GM18502 (cell line): ENCODE measurements around the gene SSTR3.
"Not testable (repeated sequence)": the region's sequence is repeated elsewhere in the genome, so short reads cannot be mapped to it uniquely, and the experiment has no call there.

Source experiments
- ATAC-seq: cut with Tn5 transposase; IDR thresholded peaks from one replicate; pipeline ENCODE4 v1.9.1; 2021; ENCODE audit warnings: mild to moderate bottlenecking; ENCODE audit not compliant: unreplicated experiment, poor library complexity

Gene SSTR3

DNA sequence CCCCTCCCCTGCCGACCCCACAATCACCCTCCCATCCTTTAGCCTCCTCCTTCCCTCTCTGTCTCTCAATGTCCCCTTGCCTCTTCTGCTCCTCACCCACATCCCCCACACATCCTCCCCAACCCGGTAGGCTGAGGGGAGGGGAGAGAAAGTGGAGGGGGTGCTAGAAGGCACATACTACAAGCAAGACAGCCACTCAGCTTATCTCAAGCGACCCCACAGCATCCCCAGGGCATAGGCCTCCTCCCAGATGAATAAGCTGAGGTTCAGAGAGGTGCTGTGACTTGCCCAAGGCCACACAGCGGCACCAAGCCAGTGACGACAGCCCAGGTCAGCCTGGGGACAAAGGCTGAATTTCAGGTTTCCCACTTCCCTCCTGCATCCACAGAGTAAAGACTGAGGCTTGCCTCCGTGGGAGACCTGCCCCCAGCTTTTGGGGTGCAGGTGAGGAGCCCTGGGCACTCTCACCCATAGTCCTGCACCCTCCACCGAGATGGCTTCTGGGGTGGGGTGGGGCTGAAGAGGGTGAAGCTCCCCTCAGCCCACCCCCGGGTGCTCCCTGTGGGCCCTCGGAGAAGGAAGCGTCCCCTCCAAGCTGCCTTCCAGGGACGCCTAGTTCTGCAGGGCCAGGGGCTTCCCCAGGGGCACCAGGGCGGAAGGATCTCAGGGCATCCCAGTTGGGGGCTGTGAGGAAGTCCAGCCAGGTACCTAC is 31.3 kb upstream of the SSTR3 start:
- ATAC-seq = no peak

GRCh38 chr22:37242395-37242918 is 30.2 kb upstream of the SSTR3 start:
- ATAC-seq = peak; percentile 56

- no peak for ATAC-seq
Measured at GRCh38 chr22:37241351-37242142, 29.3 kb upstream of the SSTR3 start.

DNA sequence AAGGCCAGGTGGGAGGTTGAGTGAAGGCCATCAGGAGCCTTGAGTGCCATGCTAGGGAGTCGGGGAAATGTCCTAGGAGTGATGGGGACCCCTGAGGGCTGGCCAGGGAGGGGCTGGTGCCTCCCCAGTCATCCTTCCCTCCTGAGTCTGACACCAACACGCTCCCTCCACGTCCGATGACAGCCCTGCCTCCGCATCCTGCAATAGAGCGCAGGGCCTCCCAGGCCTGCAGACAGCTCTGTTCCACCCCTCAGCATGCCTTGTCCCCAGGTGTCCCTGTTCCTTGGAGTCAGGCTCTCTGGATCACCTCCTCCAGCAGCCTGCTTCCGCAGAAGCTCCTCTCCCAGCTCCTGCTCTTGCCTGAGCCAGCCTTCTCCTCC is 28.7 kb upstream of the SSTR3 start:
- ATAC-seq = no peak

DNA sequence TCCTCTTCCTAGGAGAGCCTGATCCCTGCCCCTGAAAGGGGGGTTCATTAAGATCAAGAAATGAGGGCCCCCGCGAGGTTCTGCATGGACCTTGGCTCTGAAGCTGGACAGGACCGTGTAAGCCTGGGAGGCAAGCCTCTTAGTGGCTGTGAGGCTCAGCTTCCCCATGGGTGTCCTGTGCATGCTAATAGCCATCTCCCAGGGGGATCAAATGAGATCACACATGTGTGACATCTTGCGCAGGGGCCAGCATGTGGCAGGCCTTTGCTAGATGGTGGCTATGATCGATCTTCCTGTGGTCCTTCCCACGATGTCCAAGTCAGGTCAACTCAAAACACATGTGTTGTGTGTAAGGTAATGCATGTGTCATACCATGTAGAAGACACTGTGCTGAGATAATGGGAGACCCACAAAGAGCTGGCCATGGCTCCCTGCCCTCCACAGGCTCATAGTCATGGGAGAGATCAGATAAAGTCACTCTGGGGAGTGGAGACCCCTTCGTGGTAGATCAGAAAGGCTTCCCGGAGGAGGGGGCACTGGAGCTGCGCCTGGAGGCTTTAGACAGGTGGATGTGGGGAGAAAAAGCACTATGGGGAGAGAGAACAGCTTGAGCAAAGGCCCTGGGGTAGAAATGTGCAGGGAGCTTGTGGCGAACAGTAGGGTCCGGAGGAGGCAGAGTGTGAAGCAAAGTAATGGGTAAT is 28.1 kb upstream of the SSTR3 start:
- ATAC-seq = no peak

DNA sequence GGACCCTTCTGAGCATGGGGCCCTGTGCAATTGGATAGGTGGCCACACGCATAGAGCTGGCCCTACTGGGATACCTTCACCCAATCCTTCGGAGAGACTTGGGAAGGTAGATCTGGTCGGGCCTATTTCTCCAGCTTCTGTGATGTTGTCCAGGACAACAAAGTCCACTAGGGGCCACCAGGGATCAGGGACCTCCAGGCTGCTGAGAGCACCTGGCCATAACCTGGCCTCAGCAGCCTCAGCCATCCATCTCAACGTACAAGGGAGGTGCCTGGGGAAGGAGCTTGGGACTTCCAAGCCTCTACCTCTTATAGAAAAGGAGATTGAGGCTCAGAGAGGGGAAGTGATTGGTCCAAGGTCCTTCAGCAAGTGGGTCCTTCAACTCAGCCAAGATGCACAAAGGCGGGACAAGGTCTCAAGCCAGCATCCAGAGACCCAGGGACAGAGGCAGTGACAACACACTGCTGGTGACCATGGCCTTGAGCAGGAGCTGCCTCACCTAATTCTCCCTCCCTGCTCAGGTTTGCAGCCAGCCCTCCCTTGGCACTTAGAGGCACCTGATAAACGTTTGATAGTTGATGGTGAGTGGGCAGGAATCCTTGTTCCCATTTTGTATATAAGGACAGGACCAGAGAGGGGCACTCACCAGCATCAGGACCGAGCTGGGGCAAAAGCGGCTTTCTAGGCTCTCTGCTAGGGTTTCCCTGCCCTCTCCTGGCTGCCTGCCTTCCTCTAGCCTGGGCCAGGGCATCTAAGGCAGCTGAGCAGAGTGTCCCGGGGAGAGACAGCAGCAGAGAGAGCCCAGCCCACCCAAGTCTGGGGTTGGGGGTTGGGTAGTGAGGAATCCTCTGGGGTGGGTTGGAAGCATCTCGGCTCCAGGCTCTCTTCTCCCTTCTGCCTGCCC is 27.3 kb upstream of the SSTR3 start:
- ATAC-seq = no peak

DNA sequence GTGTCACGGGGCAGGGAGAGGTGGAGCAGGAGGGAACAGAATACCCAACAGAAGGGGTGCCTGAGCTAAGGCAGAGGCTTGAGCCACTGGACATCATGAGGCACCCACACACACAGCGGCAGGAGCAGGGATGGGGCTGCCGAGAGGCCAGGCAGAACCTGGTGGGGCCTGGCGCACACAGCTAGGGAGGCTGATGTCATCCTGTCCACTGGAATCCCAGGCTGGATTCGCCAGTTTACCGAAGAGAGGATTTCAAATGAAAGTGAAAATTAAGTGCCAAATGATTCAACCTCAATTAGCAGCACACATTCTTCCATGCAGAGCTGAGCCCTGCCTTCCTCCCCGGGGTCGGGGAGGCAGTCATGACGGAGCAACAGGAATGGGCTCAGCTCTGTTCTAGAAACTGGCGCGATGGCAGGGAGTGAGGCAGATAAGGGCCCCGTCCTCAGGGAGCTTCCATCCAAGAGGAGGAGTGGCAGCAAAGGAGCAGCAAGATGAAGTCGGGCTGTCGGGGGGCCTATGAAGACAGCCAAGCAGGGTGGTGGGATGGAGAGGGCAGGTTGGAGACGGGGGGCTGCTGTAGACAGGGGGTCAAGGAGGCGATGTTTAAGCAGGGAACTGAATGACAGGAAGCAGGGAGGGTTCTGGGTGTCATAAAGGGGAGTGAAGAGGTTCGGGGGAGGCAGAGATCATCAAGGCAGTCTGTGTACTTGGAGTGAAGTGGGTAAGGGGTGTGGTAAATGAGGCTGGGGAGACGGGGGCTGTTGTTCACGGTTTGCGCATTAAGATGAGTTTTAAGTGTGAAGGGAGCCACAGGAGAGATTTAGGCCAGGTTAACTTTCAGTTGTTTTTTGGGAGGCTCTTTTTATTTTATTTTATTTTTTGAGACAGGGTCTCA is 25.3 kb upstream of the SSTR3 start:
- ATAC-seq = no peak

GRCh38 chr22:37235897-37236607 is 23.8 kb upstream of the SSTR3 start:
- no peak for ATAC-seq

DNA sequence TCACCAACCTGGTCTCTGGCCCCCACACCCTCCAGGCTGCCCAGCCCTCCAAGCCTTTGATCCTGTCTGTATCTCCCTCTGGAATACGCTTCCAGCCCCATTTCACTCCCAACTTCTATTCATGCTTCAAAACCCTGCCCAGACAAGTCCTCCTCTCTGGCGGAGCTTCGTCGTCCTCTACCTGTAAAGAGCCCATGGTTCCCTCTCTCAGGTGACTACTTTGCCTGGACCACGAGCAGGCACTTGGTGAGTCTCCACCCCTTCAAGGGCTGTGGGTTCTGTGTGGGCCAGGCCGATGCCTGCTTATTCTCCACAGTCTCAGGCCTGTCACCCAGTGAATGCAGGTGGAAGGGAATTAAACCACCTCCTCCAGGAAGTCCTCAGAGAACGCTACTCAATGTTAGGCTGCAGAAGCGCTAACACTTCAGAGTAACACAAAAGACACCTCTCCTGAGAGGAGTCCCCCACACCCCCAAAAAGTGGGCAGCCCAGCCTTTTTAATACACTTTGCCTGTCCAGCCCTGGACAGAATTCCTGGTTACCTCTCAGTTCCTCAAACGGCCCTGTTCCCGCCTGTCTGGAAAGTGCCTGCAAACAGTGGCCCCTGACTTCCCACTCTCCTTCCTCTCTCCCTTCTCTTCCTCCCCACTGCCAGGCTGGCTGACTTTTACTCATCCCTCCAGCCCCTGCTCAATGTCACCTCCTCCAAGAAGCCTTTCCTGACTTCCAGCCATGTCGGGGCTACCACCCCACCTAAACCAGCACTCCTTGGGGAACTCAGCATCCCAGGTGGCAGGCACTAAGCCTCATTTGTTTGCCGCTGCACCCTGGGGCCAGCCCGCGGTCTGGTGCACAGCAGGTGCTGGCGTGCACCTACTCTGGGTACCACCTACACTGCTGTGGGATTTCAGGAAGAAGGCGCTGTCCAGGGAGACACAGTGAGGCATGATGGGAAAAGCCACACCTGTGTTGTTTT is 22.7 kb upstream of the SSTR3 start:
- ATAC-seq = no peak

DNA sequence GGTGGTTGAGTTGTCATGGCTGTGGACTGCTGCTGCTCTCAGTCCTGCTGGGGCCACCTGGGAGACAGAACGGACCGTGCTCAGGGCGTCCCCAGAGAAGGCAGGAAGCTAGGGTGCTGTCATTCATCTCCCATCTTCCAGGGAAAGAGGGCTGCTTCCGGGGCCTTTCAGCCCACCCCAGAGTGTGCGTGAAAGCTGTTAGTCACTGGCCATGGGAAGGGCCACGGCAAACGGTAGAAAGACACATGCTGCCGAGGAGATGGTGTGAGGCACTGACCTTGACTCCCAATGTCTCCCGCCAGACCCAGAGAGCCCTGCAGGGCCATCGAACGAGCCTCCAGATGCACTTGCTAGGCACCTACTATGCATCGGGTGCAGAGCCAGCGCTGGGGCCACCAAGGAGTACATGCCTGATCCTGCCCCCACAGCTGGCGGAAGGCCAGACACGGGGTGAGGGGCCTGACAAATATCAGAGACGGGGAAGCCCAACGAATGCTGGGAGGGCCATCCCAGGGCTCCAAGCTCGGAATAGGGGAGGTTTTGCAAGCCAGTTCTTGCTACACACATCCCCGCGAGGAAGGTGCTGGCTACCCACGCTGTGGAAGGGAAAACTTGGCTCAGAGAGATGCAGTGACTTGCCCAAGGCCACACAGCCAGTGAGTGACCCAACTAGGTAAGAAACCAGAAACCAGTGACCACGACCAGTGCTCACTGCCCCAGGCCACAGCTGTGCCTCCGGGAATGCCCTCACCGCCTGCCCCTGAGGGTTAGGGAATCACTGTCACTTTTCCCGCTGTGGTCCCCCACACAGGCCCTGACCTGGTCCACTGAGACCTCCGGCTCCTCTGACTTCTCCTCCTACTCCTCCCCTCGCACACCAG is 21.7 kb upstream of the SSTR3 start:
- no peak for ATAC-seq

GRCh38 chr22:37233371-37233750 is 21.1 kb upstream of the SSTR3 start:
- ATAC-seq = not testable (repeated sequence)

GRCh38 chr22:37232140-37232998 is 20.1 kb upstream of the SSTR3 start:
- ATAC-seq = no peak

DNA sequence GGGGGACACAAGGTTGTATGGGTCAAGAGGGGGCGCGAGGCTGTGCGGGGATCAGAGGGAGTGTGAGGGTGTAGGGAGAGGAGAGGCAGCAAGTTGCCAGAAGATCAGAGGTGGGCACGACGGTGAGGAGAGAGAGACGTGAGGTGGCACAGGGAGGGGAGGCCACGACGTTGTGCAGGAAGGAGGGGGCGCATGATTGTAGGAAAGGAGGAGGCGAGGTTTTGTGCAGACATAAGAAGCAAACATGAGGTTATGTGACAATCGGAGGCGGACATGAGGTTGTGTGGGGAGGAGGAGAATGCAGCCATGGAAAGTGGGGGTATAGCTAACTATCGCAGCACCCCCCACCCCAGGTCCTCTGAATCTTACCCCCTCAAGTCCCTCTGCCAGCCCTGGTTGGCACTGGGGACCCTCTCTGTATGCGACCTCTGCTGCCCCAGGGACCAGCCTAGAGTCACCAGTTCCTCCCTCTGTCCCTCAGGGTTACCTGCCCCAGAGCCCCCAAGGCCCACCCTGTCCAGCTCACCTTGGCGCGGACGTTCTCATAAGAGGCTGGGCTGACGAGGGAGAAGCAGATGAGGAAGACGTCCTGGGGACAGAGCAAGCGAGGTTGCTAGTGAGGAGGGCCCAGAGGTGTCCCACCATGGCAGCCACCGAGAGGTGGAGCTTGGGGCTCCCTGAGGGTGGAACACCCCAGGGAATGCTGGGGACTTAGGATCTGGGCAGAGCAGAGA is 19.3 kb upstream of the SSTR3 start:
- ATAC-seq = no peak

DNA sequence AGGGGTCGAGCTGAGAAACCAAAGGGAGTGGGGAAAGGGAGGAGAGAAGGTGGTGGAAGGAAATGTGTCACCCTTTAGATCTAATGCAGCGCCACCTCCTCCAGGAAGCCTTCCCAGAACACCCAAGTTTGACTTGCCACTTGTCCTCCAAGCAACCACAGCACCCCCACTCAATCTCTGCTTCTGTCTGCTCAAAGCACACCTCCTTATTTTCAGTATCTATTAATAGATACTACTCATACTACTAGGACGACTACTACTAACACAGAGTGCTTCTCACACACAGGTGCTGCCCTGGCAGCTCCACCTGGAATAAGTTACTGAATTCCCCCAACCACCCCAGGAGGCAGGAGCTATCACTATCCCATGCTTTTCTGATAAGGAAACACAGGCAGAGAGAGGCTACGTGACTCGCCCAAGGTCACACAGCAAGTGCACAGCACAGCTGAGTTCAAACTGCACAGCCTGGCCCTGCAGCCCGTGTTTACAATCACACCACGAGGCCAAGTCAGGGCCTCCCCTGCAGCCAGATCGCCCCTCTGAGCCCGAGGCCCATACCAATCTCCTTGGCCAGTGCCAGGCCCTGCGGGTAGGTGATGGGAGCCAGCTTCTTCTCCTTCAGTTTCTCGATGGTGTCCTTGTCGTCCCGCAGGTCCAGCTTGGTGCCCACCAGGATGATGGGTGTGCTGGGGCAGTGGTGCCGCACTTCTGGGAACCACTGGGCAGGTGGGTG is 18.6 kb upstream of the SSTR3 start:
- ATAC-seq = peak; percentile 32
